ENCODE data around the gene OR10A4.
"Not testable (repeated sequence)": the region's sequence is repeated elsewhere in the genome, so short reads cannot be mapped to it uniquely, and the experiment has no call there.

Gene OR10A4

DNA sequence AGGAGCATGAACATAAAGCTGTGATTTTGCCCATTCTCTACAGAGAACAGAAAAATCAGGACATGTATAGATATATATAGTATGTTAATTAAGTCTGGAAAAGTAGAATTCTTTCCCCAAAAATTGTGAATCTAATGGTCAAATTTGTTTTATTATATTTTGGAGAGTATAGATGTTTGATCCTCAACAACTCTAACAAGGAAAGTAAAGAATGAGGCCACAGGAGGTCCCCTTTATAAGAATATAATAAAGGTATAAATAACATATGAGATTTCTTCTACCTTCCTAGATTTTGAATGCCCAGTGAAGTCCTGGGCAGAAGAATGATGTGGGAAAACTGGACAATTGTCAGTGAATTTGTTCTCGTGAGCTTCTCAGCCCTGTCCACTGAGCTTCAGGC is at the start of gene OR10A4:
OR10A4 (plus strand) TSS at position 301 of the 400 bp plus-strand sequence; CDS start at position 324, 23 bp downstream.
- no peak for DNase-seq

DNA sequence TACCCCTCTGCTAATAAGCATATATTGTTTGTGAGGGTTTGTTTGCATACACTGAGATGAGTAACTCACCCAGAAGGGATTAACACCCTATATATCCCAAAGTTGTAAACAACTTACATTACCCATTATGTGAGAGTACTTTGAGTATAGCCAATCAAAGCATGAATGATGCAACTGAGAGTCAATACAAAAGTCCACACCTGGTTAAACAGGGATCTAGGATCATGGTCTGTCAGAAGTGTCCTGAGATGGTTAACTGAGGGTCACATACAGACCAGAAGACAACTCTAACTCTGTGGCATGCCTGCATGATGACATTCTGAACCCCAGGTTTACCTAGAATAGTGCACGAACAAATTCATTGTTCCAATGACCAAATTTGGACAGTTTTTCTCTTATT is 48.3 kb upstream of the OR10A4 start:
- no peak for DNase-seq

- no peak for DNase-seq
These were observed 43.1 kb upstream of the OR10A4 start for GRCh38 chr11:6833356-6833755.

DNA sequence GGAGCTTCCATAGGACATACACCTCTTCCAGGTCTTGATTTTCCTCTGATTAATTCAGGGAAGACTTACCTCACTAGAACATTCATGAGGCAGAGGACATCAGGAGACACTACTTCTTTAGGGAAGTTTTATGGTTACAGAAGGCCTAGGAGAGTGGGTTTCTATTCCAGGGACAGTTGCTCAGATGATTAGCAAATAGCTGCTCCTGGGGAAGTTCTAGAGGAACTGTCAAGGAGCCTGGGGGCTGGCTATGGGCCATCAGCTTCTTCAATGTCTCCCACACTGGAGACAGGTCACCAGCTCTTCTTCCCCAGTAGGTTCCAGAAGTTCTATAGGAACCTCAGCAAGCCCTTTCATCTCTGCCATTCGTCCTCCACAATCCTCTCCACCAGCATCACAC is 42.4 kb upstream of the OR10A4 start:
- no peak for DNase-seq

- DNase-seq, result no peak
These were observed 34.7 kb upstream of the OR10A4 start for GRCh38 chr11:6841694-6842093.

- DNase-seq, result no peak
These were observed 32.8 kb upstream of the OR10A4 start for GRCh38 chr11:6843670-6844069.

GRCh38 chr11:6844356-6844755 is 32.1 kb upstream of the OR10A4 start:
- no peak for DNase-seq

- no peak for DNase-seq
These were observed 31.0 kb upstream of the OR10A4 start, which contains the start of gene OR10A5 for GRCh38 chr11:6845383-6845782. Gene OR10A5 (plus strand): TSS chr11:6845683. CDS start chr11:6845683, 0 bp downstream.

GRCh38 chr11:6850526-6850925 is 25.9 kb upstream of the OR10A4 start:
- DNase-seq, result no peak

DNA sequence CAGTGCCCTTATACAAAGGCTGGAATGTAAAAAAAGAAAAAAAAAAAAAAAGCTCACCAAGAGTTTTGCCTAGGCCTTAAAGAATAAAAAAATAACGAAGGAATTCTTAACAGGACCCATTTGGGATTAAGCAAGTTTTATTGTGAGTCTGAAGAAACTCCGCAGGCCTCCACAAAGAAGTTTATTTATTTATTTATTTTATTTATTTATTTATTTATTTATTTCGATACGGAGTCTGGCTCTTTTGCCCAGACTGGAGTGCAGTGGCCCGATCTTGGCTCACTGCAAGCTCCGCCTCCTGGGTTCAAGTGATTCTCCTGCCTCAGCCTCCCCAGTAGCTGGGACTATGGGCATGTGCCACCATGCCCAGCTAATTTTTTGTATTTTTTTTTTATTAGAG is 21.6 kb upstream of the OR10A4 start:
- DNase-seq, result not testable (repeated sequence)

GRCh38 chr11:6855971-6856541 is 20.4 kb upstream of the OR10A4 start:
- DNase-seq, result no peak

GRCh38 chr11:6856871-6857270 is 19.6 kb upstream of the OR10A4 start:
- DNase-seq, result no peak

- no peak for DNase-seq
These were observed 13.5 kb upstream of the OR10A4 start, which contains the start of gene OR10A2 for GRCh38 chr11:6862961-6863360. Gene OR10A2 (plus strand): TSS chr11:6863057. CDS start chr11:6869755, 6,698 bp downstream.

DNA sequence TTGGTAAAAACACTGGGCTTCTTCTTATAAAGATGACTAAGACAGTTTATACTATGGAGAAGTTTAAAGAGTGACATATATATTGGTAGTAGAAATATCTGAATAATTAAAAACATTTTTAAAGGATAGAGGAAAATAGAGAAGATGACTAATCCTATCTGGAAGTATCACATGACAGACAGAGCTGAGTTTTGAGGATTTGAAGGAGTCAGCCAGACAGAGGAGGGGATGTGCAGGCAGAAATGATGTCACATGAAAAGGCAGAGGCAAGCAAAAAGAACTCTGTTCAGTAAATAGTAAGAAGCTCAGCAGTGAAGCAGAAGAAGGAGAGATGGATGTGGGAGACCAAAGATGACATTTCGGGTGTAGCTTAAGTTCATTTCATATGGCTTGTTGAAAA is 12.0 kb upstream of the OR10A4 start:
- no peak for DNase-seq

GRCh38 chr11:6871278-6871677 is 5.1 kb upstream of the OR10A4 start:
- no peak for DNase-seq

- no peak for DNase-seq
These were observed 664 bp upstream of the OR10A4 start for GRCh38 chr11:6875761-6876160.

DNA sequence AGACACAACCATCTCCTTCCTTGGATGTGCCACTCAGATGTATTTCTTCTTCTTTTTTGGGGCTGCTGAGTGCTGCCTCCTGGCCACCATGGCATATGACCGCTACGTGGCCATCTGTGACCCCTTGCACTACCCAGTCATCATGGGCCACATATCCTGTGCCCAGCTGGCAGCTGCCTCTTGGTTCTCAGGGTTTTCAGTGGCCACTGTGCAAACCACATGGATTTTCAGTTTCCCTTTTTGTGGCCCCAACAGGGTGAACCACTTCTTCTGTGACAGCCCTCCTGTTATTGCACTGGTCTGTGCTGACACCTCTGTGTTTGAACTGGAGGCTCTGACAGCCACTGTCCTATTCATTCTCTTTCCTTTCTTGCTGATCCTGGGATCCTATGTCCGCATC is 489 bp downstream of the OR10A4 start:
- DNase-seq, result no peak

GRCh38 chr11:6882751-6883150 is 6.3 kb downstream of the OR10A4 start:
- DNase-seq, result no peak

DNA sequence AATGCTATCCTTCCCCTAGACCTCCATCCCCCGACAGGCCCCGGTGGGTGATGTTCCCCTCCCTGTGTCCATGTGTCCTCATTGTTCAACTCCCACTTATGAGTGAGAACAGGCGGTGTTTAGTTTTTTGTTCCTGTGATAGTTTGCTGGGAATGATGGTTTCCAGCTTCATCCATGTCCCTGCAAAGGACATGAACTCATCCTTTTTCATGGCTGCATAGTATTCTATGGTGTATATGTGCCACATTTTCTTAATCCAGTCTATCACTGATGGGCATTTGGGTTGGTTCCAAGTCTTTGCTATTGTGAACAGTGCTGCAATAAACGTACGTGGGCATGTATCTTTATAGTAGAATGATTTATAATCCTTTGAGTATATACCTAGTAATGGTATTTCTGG is 11.3 kb downstream of the OR10A4 start:
- DNase-seq, result not testable (repeated sequence)

DNA sequence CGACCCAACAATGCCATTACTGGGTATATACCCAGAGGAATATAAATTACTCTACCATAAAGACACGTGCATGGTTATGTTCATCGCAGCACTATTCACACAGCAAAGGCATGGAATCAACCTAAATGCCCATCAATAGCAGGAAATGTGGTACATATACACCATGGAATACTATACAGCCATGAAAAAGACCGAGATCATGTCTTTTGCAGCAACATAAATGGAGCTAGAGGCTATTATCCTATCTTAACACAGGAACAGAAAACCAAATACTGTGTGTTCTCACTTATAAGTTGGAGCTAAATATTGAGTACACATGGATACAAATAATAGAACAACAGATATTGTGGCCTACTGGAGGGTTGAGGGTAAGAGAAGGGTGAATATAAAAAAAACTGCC is 12.4 kb downstream of the OR10A4 start:
- no peak for DNase-seq

DNA sequence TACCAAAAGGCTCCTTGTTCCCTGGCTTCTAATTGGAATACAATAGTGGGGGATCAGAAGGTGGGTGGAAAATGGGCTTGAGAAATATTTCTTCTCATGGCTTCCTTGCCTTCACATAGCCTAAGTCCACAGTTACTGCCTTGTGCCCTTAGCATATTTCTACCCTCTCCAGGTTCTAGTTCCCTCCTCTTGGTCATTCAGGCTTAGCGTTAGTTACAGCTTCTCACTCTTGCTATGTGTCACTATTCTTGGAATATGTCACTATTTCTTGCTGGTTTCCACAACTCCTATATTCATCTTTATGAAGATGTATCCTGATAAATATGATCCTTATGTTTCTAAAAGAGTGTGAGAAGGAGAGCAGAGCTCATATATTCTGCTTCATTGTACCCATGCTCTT is 13.4 kb downstream of the OR10A4 start:
- DNase-seq, result no peak

- no peak for DNase-seq
These were observed 16.0 kb downstream of the OR10A4 start, which contains the start of gene OR2D2 for GRCh38 chr11:6892400-6892799. Gene OR2D2 (minus strand): TSS chr11:6892500. CDS start chr11:6892500, 0 bp downstream.

GRCh38 chr11:6894097-6894496 is 17.7 kb downstream of the OR10A4 start:
- DNase-seq, result no peak

DNA sequence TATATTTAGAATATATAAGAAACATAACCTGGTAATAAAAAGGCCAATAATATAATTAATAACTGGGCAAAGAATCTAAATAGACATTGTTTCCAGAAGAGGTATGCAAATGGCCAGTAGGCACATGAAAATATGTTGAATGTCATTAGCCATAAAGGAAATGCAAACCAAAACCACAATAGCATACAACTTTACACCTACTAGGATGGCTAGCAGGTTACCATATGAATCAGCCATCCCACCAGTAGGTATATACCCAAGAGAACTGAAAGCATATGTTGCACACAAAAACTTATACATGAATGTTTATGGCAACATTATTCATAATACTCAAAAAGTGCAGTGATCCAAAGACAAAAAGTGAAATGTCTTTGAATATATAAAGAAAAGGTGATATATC is 18.6 kb downstream of the OR10A4 start:
- no peak for DNase-seq

DNA sequence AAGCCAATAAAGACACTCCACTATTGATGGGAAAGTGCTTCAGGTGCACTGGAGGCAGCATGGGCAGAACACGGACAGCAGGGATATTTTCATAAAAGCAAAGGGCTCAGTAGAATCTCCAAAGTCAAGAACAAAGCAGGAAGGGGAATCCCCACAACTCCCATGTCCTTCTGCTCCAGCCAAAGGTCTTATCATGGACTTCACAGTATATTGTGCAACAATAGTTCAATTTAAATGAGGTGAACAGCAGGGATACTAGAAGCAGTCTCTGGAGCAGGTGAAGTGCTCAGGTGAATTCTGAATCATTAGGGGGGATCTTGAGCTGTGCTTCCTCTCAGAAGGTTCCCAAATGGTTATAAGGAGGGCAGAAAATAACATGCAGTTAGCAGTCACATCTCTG is 22.5 kb downstream of the OR10A4 start:
- DNase-seq, result no peak

Data from NCI-H187 treated with DMSO at 0.1 percent for 48 hours (cell line).